ENCODE results near the gene SELENOF.

Gene SELENOF

GRCh38 chr1:86913896-86914600, at the start of gene SELENOF:
Gene SELENOF (minus strand): TSS chr1:86914126. CDS start chr1:86914111, 15 bp downstream.
- peak; percentile 96 to 99 (median 98) for DNase-seq

GRCh38 chr1:86960548-86960947, 46.6 kb upstream of the SELENOF start:
- no peak for DNase-seq

GRCh38 chr1:86957221-86957620, 43.3 kb upstream of the SELENOF start:
- no peak for DNase-seq

GRCh38 chr1:86956221-86956620, 42.3 kb upstream of the SELENOF start:
- DNase-seq, result no peak

GRCh38 chr1:86955678-86956077, 41.8 kb upstream of the SELENOF start:
- no peak for DNase-seq

- no peak for DNase-seq
Observed at GRCh38 chr1:86953167-86953566, 39.2 kb upstream of the SELENOF start.

- no peak for DNase-seq
Observed at GRCh38 chr1:86951430-86951829, 37.5 kb upstream of the SELENOF start.

GRCh38 chr1:86950712-86951419, 36.9 kb upstream of the SELENOF start:
- no peak for DNase-seq

GRCh38 chr1:86948212-86948611, 34.3 kb upstream of the SELENOF start:
- no peak for DNase-seq

GRCh38 chr1:86942743-86943142, 28.8 kb upstream of the SELENOF start:
- no peak for DNase-seq

- DNase-seq, result no peak
Observed at GRCh38 chr1:86942042-86942441, 28.1 kb upstream of the SELENOF start.

GRCh38 chr1:86940599-86940998, 26.7 kb upstream of the SELENOF start:
- DNase-seq, result no peak

GRCh38 chr1:86939406-86939805, 25.5 kb upstream of the SELENOF start:
- no peak for DNase-seq

- DNase-seq, result no peak
Observed at GRCh38 chr1:86938855-86939254, 24.9 kb upstream of the SELENOF start.

- DNase-seq, result no peak
Observed at GRCh38 chr1:86938450-86938849, 24.5 kb upstream of the SELENOF start.

GRCh38 chr1:86933562-86934377, 19.8 kb upstream of the SELENOF start:
- peak in 2 of 6 experiments; percentile 2 to 5 for DNase-seq

GRCh38 chr1:86933051-86933450, 19.1 kb upstream of the SELENOF start:
- DNase-seq, result no peak

- no peak for DNase-seq
Observed at GRCh38 chr1:86928819-86929218, 14.9 kb upstream of the SELENOF start.

- DNase-seq, result no peak
Observed at GRCh38 chr1:86926883-86927282, 13.0 kb upstream of the SELENOF start.

GRCh38 chr1:86925742-86926141, 11.8 kb upstream of the SELENOF start:
- no peak for DNase-seq

GRCh38 chr1:86924324-86924960, 10.5 kb upstream of the SELENOF start:
- DNase-seq, result no peak

- DNase-seq, result no peak
Observed at GRCh38 chr1:86922445-86922844, 8.5 kb upstream of the SELENOF start.

GRCh38 chr1:86916752-86917151, 2.8 kb upstream of the SELENOF start:
- no peak for DNase-seq
